HG03571 (cell line): ENCODE results near the gene CHD6.

Experiments used
- ATAC-seq: cut with Tn5 transposase; IDR thresholded peaks from one replicate; pipeline ENCODE4 v1.9.1; 2021; ENCODE audit not compliant: unreplicated experiment

The CHD6 gene

GRCh38 chr20:41395667-41396664, 222.2 kb downstream of the CHD6 start:
- ATAC-seq = no peak

GRCh38 chr20:41394931-41395666, 223.1 kb downstream of the CHD6 start:
- no peak for ATAC-seq

DNA sequence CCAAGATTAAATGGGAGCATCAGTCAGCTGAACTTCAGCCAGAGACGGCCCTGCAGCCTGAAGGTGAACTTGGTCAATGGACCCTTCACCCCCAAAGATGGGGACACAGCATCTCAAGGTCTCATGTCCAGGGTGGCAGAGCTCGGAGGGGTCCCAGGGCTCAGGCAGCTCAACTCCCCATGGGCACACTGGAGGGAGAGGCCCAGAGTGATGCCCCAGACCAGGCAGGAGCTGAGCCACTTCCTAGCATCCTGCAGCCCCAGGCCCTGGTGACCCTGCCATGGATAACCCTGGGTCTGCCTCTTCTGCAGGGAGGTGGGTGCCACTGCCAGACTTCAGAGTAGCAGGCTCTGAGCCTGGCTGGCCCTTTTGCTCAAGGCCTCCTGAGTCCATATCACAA, 224.1 kb downstream of the CHD6 start:
- no peak for ATAC-seq

DNA sequence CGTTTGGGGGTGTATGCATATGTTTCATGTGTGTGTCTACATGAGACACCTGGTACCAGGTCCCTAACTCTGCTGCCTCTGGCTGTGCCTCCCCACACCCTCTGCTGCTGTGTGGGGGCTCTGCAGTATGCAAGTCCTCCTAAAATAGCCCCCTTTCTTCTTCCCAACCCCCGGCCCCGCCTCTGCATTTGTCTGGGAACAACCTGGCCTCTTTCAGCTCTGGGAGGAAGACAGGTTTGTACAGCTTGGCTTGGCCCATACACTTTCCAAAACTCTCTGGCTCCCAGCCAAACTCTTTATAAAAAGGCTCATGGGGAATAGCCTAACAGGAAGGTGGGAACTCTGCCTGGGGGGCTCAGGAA, 224.5 kb downstream of the CHD6 start:
- no peak for ATAC-seq

- no peak for ATAC-seq
These were observed 225.1 kb downstream of the CHD6 start for GRCh38 chr20:41392871-41393704.

DNA sequence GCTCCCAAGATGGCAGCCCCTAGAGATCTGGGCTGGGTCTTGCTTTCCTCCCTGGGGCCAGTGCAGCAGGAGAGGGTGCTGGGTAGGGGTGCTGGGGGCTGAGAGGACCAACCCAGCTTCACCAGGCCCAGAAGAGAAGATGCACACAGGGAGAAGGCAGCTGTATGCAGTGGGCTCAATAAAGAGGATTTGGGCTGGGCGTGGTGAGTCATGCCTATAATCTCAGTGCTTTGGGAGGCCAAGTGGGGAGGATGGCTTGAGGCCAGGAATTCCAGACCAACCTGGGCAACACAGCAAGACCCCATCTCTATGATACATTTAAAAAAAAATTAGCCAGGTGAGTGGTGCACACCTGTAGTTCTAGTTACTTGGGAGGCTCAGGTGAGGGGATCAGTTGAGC, 225.9 kb downstream of the CHD6 start:
- ATAC-seq = no peak

DNA sequence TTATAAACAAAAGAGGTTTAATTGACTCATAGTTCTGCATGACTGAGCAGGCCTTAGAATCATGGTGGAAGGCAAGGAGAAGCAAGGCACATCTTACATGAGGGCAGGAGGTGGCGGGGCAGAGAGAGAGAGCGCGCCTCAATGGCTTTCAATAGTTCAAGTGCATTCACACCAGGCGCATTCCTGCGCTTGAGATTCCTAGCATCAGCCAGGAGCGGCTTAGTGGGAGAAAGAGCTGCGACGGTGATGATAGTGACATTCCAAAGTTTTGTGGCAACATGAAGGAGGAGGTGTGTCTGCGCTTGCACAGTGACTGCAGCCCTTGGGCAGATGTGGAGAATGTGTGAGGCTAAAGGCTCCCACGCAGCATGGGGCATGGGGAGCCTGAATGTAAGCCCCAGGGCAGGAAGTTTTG, 226.6 kb downstream of the CHD6 start:
- ATAC-seq = no peak

DNA sequence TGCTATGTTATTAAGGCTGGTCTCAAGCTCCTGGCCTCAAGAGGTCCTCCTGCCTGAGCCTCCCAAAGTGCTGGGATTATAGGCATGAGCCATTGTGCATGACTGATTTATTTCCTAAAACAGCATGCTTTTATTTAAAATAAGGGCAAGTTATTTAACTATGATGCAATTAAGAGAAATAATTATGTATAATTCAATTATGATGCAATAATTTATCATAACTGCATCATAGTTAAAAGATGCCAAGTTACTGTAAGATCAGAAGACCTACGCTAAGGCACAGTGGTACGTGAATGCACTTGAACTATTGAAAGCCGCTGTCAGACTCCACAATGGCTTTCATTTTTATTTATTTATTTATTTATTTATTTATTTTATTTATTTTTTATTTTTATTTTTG, 227.3 kb downstream of the CHD6 start:
- ATAC-seq = no peak

- ATAC-seq = no peak
These were observed 230.7 kb downstream of the CHD6 start for GRCh38 chr20:41387444-41387851.

DNA sequence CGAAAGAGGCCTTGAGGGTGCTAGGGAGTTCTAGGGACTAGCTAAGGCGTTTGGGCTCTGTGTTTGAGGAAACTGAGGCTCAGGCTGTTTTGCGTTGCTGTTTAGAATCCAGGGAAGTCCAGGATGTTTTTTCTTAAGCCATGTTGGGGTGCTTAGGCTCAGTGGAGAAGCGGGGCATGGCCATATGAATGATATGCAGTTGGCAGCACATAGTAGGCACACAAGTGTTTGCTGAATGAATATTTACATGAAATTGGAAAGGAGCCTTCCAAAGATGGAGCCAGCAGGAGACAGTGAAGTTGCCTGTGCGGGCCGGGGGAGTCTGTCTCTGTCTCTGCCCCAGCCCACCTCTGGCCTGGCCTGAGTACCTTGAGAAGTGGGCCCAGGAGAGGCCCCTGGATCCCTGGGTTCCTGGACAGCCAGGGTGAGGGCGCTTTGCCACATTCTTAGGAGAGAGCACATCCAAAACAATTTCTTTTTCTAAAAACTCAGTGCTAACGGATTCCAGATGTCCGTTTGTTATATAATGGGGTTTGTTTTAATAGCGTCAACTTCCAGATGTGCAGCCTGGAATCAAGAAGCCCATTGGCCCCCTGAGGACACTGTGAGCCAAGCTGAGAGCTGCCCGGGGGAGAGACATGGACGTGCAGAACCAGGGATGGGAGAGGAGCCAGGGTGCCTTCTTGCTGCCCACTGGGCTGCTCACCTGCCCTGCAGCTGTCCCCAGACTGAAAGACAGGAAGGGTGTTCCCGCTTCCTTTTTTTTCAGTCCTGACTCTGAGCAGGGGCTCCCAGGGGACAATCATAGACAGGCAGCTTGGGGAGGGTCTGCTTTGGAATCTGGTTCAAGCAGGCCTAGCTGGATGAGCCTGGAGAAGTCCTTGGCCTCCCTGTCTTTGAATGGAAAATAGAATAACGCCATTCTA, 231.4 kb downstream of the CHD6 start:
- no peak for ATAC-seq

GRCh38 chr20:41382791-41383305, 235.3 kb downstream of the CHD6 start:
- no peak for ATAC-seq

DNA sequence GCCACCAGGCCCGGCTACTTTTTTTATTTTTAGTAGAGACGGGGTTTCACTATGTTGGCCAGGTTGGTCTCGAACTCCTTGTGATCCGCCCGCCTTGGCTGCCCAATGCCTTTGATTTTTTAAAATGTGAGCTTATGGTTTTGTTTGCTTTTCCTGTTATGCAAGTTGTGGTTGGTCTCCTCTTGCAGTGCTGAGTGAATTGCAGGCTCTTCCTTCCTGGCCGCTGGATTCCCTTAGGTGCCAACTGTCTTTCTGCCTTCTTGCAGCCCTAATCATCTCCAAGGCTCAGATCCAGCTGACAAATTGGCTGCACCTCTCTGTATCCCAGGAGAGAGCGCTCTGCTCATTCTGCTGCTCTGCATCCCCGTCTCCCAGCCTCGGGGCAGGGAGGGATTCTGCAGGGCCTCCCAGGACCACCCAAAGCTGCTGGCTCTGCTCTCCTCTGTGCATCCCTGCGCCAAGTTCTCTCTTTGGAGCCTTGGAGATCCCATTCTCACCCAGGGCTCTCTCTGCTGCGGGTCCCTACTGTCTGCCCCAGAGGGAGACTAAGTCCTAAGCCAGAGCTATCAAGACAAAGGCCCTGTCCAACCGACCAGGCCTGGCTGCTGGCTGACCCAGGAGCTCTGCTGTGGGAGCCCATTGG, 237.5 kb downstream of the CHD6 start:
- no peak for ATAC-seq

DNA sequence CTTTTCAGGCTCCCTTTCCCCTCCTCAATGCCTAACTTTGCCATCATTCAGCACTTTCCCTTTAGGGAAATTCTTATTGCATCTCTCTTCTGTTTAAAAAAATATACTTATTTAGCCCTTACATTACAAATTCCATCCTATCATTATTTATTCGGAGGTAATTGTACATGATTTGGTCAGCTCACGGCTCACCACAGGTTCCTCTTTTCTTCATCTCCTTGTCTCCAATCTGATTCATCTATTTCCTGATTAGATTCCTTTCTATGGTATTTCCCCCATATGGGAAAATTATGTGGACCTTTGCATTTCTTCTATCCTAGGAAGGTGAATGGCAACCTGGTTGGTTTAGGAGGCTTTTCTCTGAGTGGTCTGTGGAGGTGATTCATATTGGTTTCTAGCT, 238.6 kb downstream of the CHD6 start:
- no peak for ATAC-seq

- ATAC-seq = no peak
These were observed 240.9 kb downstream of the CHD6 start for GRCh38 chr20:41377275-41377674.

GRCh38 chr20:41376349-41376748, 241.8 kb downstream of the CHD6 start:
- ATAC-seq = no peak

DNA sequence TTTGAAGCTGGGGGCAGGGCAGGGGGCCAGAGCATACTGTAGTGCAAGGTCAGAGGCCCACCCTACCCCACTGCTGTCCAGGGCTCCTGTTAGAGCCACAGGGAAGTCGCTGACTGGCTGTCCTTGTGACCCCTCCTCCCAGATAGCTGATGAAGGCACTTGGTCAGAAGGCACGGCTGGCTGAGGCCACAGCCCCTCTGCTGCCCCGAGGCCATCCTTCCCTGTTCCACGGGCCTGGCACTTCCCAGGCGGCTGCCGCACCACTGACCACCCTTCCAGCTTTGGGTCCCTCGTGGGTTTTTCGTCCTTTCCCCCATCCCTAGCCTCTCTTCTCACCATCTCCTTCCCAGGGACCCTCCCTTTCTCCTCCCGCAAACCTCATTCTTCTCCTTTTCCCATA, 242.3 kb downstream of the CHD6 start:
- ATAC-seq = no peak

GRCh38 chr20:41373931-41374920, 244.0 kb downstream of the CHD6 start:
- no peak for ATAC-seq

DNA sequence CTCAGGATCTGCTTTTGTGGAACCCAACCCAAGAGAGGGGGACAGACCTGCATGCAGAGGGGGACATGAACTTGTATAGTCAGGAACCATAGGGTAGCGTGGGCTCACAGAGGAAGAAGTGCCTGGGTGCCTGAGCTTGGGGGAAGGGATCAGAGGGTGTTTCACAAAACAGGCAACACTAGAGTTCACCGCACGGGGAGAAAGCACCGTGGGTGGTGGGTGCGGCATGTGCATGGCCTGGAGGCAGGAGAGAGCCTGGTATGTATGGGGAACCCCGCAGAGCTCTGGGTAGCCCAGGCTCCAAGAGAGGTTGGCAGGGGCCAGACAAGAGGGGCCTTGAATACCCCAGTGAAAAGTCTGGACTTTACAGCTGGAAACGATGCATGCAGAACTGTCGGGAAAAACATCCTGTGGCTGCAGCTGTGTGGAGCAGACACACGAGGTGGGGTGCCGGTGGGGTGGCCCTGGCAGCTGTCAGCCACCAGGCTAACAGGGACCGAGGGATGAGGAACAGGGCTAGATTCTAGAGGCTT, 244.9 kb downstream of the CHD6 start:
- ATAC-seq = no peak
